Panc1 (cell line): ENCODE measurements around the gene C19orf81. TPM values are rescaled to one million over a fixed set of nuclear protein-coding genes. Genes with fewer than 3 reads are reported as not detected.
A peak's percentile ranks its signal among the peaks of the same experiment; 100 is the strongest.

Source experiments
- ATAC-seq: fragments of 200-7000 bp; cut with Tn5 transposase; 2 replicates; pipeline ENCODE4 v1.9.1; 2020; ENCODE audit warnings: mild to moderate bottlenecking, moderate library complexity
- BruUV-seq: library from RNA; stranded (reverse); fragments of 400-500 nt; replicated peaks from 2 replicates; lab custom pipeline; 2021; lab: Mats Ljungman, UMichigan
- CTCF ChIA-PET: fragments of 300-600 bp; sonication (Branson Sonifier 250); formaldehyde crosslinking; loops from one replicate; lab custom pipeline; 2022; ENCODE audit warnings: antibody characterized with exemption; lab: Charles Lee
- POLR2A ChIA-PET: fragments of 300-600 bp; sonication (Branson Sonifier 250); formaldehyde crosslinking; loops from one replicate; lab custom pipeline; 2022; ENCODE audit warnings: antibody characterized with exemption; lab: Charles Lee
- DNase-seq: peaks from one replicate; pipeline ENCODE4 v3.0.0-alpha.2; 2010; ENCODE audit warnings: low read depth, low spot score
- H3K27ac ChIP-seq: 2 replicates; pipeline ENCODE4 v1.5.1; 2011; ENCODE audit warnings: mild to moderate bottlenecking, low read length, inconsistent platforms
- H3K27me3 ChIP-seq: fragments of 200-500 bp; sonication (Bioruptor generic); 2 replicates; pipeline ENCODE4 v1.6.0; 2014; ENCODE audit warnings: low read length, inconsistent platforms; ENCODE audit not compliant: control insufficient read depth, insufficient read depth
- H3K36me3 ChIP-seq: fragments of 200-500 bp; sonication (Bioruptor generic); 2 replicates; pipeline ENCODE4 v1.5.1; 2014; ENCODE audit warnings: inconsistent platforms, mild to moderate bottlenecking, low read length, moderate library complexity; ENCODE audit not compliant: control insufficient read depth, insufficient read depth
- H3K4me1 ChIP-seq: 2 replicates; pipeline ENCODE4 v1.5.1; 2011; ENCODE audit warnings: inconsistent platforms, mild to moderate bottlenecking, low read length, moderate library complexity; ENCODE audit not compliant: control insufficient read depth, insufficient read depth
- H3K4me3 ChIP-seq, 2 experiments: 2 replicates each; pipeline ENCODE4 v1.5.1; 2011 to 2012; ENCODE audit warnings: low read depth in 2 of 2, low read length in 2 of 2, mild to moderate bottlenecking in 2 of 2, inconsistent platforms in 1 of 2, moderate library complexity in 1 of 2
- H3K9me3 ChIP-seq: fragments of 200-500 bp; sonication (Bioruptor generic); 2 replicates; pipeline ENCODE4 v1.5.1; 2014; ENCODE audit warnings: low read depth, mild to moderate bottlenecking, inconsistent platforms, low read length, moderate library complexity; ENCODE audit not compliant: control insufficient read depth, insufficient read depth
- POLR2AphosphoS5 ChIP-seq: IDR thresholded peaks from 2 replicates; pipeline ENCODE4 v1.6.1; 2012; ENCODE audit warnings: mild to moderate bottlenecking, low read depth, low read length, moderate library complexity
- SIN3A ChIP-seq: IDR thresholded peaks from 2 replicates; pipeline ENCODE4 v1.6.1; 2012; ENCODE audit warnings: low read depth, mild to moderate bottlenecking, low read length, moderate library complexity, borderline replicate concordance; ENCODE audit not compliant: insufficient read depth
- TCF7L2 ChIP-seq: IDR thresholded peaks from 2 replicates; pipeline ENCODE4 v1.6.1; 2011; ENCODE audit warnings: mild to moderate bottlenecking, low read depth, low read length, inconsistent platforms
- in situ Hi-C: cut with HindIII; loops from 2 replicates; pipeline ENCODE4 v1.10.0; 2016; ENCODE audit warnings: low sequenced_read_pairs, low pct_unique_long_range_greater_than_20kb
- intact Hi-C: fragments of 100-400 bp; cut with micrococcal nuclease; formaldehyde crosslinking; loops from one replicate; pipeline ENCODE4 v1.10.0; 2022; ENCODE audit not compliant: unreplicated experiment
- total RNA-seq: library from RNA; stranded (reverse); gene quantifications from one replicate; pipeline ENCODE4 v1.2.1, GENCODE V29; 2021; ENCODE audit not compliant: unreplicated experiment
- TF ChIP-seq, protein P1 (sequence below), 2 experiments: IDR thresholded peaks; 2 replicates each; pipeline ENCODE4 v1.6.1; 2011 to 2012; ENCODE audit warnings: low read depth in 2 of 2, control low read depth in 1 of 2, low read length in 1 of 2, mild to moderate bottlenecking in 1 of 2, moderate library complexity in 1 of 2; ENCODE audit not compliant: insufficient read depth in 1 of 2
- TF ChIP-seq, protein P2 (sequence below): fragments of 450-650 bp; IDR thresholded peaks from 2 replicates; pipeline ENCODE4 v1.5.1; 2017; ENCODE audit warnings: mild to moderate bottlenecking

The C19orf81 gene
- total RNA-seq, 1 experiment from 2014 or later: 0.98 TPM

DNA sequence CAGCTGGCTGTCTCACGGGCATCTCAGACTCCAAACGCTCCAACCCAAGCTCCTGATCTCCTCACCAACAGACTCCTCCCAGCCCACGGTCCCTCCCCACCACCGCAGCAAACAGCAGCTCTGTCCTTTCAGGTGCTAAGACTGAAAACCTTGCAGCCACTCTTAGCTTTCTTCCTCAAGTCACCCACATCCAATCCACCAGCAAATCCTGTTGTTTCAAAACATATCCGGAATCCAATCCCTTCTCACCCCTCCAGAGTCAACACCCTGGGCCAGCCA, 20.8 kb downstream of the C19orf81 start:
- CTCF ChIA-PET: no interaction called here
- BruUV-seq: no TSS peak
- no peak overlapping the region for H3K4me3 ChIP-seq
- H3K4me1 ChIP-seq: no peaks in the 10 kb centered on the region
- no peak overlapping the region for H3K27ac ChIP-seq
- ATAC-seq (0 out of 2 replicates have a peak, but pooled peaks have one; percentile 45), DNase-seq (no peak)
- in situ Hi-C loops (no loop called here), intact Hi-C loops (no loop called here)
- TF ChIP-seq, protein P1, sequence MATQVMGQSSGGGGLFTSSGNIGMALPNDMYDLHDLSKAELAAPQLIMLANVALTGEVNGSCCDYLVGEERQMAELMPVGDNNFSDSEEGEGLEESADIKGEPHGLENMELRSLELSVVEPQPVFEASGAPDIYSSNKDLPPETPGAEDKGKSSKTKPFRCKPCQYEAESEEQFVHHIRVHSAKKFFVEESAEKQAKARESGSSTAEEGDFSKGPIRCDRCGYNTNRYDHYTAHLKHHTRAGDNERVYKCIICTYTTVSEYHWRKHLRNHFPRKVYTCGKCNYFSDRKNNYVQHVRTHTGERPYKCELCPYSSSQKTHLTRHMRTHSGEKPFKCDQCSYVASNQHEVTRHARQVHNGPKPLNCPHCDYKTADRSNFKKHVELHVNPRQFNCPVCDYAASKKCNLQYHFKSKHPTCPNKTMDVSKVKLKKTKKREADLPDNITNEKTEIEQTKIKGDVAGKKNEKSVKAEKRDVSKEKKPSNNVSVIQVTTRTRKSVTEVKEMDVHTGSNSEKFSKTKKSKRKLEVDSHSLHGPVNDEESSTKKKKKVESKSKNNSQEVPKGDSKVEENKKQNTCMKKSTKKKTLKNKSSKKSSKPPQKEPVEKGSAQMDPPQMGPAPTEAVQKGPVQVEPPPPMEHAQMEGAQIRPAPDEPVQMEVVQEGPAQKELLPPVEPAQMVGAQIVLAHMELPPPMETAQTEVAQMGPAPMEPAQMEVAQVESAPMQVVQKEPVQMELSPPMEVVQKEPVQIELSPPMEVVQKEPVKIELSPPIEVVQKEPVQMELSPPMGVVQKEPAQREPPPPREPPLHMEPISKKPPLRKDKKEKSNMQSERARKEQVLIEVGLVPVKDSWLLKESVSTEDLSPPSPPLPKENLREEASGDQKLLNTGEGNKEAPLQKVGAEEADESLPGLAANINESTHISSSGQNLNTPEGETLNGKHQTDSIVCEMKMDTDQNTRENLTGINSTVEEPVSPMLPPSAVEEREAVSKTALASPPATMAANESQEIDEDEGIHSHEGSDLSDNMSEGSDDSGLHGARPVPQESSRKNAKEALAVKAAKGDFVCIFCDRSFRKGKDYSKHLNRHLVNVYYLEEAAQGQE (IDR thresholded peaks at IDR 0.05; ENCODE audit: insufficient read depth in 1 of 2, low read depth in 2 of 2, low read length in 1 of 2): no peak
- TF ChIP-seq SIN3A (no peak), TCF7L2 (no peak), POLR2AphosphoS5 (no peak)
- TF ChIP-seq, protein P2, sequence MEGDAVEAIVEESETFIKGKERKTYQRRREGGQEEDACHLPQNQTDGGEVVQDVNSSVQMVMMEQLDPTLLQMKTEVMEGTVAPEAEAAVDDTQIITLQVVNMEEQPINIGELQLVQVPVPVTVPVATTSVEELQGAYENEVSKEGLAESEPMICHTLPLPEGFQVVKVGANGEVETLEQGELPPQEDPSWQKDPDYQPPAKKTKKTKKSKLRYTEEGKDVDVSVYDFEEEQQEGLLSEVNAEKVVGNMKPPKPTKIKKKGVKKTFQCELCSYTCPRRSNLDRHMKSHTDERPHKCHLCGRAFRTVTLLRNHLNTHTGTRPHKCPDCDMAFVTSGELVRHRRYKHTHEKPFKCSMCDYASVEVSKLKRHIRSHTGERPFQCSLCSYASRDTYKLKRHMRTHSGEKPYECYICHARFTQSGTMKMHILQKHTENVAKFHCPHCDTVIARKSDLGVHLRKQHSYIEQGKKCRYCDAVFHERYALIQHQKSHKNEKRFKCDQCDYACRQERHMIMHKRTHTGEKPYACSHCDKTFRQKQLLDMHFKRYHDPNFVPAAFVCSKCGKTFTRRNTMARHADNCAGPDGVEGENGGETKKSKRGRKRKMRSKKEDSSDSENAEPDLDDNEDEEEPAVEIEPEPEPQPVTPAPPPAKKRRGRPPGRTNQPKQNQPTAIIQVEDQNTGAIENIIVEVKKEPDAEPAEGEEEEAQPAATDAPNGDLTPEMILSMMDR: no peak
- no peaks in the 10 kb centered on the region for H3K27me3 ChIP-seq
- no peaks in the 10 kb centered on the region for H3K36me3 ChIP-seq
- POLR2A ChIA-PET: interaction anchor here (0.6 kb wide), 1 partner anchor 112 kb away, joined by 7 read pairs; no protein-coding TSS in a partner anchor
- H3K9me3 ChIP-seq: no peaks in the 10 kb centered on the region

DNA sequence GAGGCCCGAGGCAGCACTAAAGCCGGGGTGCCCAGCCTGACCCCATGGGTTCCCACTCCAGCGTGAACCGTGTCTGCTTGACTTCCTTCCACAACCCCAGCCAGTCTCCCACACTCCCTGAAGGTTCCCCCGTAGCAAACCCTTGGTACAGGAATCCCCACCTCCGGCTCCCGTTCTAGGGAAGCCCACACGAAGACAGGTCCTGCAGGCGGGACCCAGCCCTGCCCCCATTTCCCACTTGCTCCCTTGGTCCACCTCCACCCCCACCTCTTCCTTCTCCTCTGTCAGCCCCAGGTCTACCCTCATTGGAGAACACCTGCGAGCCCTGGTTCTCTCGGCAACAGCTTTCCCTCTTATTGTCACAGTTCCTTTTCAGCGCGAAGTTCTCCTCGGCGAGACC, 23.9 kb downstream of the C19orf81 start:
- intact Hi-C loops (no loop called here), in situ Hi-C loops (no loop called here)
- H3K27ac ChIP-seq: no peak overlapping the region
- DNase-seq (no peak), ATAC-seq (no peak)
- no TSS peak for BruUV-seq
- H3K27me3 ChIP-seq: no peaks in the 10 kb centered on the region
- no peaks in the 10 kb centered on the region for H3K36me3 ChIP-seq
- no peaks in the 10 kb centered on the region for H3K4me1 ChIP-seq
- TF ChIP-seq, protein P1 (IDR thresholded peaks at IDR 0.05; ENCODE audit: insufficient read depth in 1 of 2, low read depth in 2 of 2, low read length in 1 of 2): no peak
- no peak for TF ChIP-seq TCF7L2
- no peak for TF ChIP-seq SIN3A
- TF ChIP-seq, protein P2: no peak
- no peak for TF ChIP-seq POLR2AphosphoS5
- ChIA-PET POLR2A (no interaction called here), CTCF (no interaction called here)
- no peak overlapping the region for H3K4me3 ChIP-seq
- H3K9me3 ChIP-seq: no peaks in the 10 kb centered on the region
